GM19372 (cell line): ENCODE measurements around the gene DMAC2.
"Not testable (repeated sequence)": the region's sequence is repeated elsewhere in the genome, so short reads cannot be mapped to it uniquely, and the experiment has no call there.

Source experiments
- ATAC-seq: cut with Tn5 transposase; IDR thresholded peaks from one replicate; pipeline ENCODE4 v1.9.1; 2021; ENCODE audit warnings: mild to moderate bottlenecking, low read depth, moderate library complexity; ENCODE audit not compliant: unreplicated experiment

DMAC2 gene

GRCh38 chr19:41439441-41440222 is at the start of gene DMAC2:
Gene DMAC2, minus strand, starts transcription at chr19:41439912. Its CDS starts 13 bp downstream, at chr19:41439899.
- ATAC-seq: peak; percentile 93

GRCh38 chr19:41486953-41487352 is 47.2 kb upstream of the DMAC2 start:
- ATAC-seq: not testable (repeated sequence)

- ATAC-seq: no peak
Observed at GRCh38 chr19:41484822-41485221, 45.1 kb upstream of the DMAC2 start.

- no peak for ATAC-seq
Observed at GRCh38 chr19:41480336-41480735, 40.6 kb upstream of the DMAC2 start.

GRCh38 chr19:41479757-41480191 is 40.1 kb upstream of the DMAC2 start:
- ATAC-seq: no peak

- ATAC-seq: no peak
Observed at GRCh38 chr19:41478875-41479756, 39.4 kb upstream of the DMAC2 start.

- ATAC-seq: no peak
Observed at GRCh38 chr19:41478171-41478570, 38.5 kb upstream of the DMAC2 start.

- ATAC-seq: no peak
Observed at GRCh38 chr19:41476583-41476982, 36.9 kb upstream of the DMAC2 start.

GRCh38 chr19:41463257-41464256 is 23.8 kb upstream of the DMAC2 start:
- not testable (repeated sequence) for ATAC-seq

GRCh38 chr19:41462497-41462896 is 22.8 kb upstream of the DMAC2 start:
- ATAC-seq: no peak

- no peak for ATAC-seq
Observed at GRCh38 chr19:41457241-41457640, 17.5 kb upstream of the DMAC2 start.

GRCh38 chr19:41456342-41456918 is 16.7 kb upstream of the DMAC2 start:
- no peak for ATAC-seq

- ATAC-seq: no peak
Observed at GRCh38 chr19:41455936-41456335, 16.2 kb upstream of the DMAC2 start.

- no peak for ATAC-seq
Observed at GRCh38 chr19:41452584-41453275, 13.0 kb upstream of the DMAC2 start.

- no peak for ATAC-seq
Observed at GRCh38 chr19:41449865-41450178, 10.1 kb upstream of the DMAC2 start.

- no peak for ATAC-seq
Observed at GRCh38 chr19:41449079-41449864, 9.6 kb upstream of the DMAC2 start.

GRCh38 chr19:41447732-41448332 is 8.1 kb upstream of the DMAC2 start:
- ATAC-seq: no peak

GRCh38 chr19:41445575-41445974 is 5.9 kb upstream of the DMAC2 start:
- ATAC-seq: no peak
